ENCODE results near the gene ZC3H8.
"Not testable (repeated sequence)": the region's sequence is repeated elsewhere in the genome, so short reads cannot be mapped to it uniquely, and the experiment has no call there.

ZC3H8 gene

DNA sequence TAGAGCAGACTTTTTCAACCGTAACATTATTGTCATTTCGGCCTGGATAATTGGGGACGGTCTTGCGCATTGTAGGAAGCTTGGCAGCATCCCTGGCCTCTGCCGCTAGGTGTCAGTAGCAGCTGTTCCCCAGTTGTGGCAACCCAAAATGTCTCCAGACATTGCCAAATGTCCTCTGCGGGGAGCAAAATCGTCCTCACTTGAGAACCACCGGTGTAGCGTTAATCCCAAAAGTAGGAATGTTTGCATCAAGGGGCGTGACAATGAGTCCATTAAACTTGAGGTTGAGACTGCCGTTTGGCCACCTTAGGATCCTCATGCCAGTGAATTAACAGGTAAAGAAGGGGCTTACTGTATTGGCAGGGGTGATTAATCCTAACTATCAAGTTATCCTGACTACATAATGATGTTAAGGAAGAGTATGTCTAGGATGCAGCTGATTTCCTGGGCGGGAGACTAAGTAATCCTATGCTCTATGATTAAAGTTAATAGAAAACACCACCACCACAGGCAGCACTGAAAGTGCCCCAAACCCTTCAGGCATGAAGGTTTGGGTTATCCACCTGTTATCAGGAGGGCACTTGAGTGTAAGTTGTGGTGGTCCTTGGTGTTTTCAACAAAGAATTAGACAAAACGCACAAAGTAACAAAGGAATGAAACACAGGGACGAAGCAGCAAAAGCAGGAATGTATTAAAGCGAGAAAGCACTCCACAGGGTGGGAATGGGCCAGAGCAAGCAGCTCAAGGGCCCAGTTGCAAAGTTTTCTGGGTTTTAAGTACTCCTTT, 4.9 kb upstream of the ZC3H8 start:
- peak; percentile 67 to 78 for DNase-seq (ENCODE audit: low read depth in 2 of 2)

- no peak for DNase-seq (ENCODE audit: low read depth in 2 of 2)
Measured at GRCh38 chr2:112257575-112257974, 2.7 kb upstream of the ZC3H8 start.

- DNase-seq (ENCODE audit: low read depth in 2 of 2): no peak
Measured at GRCh38 chr2:112256654-112257053, 1.8 kb upstream of the ZC3H8 start.

GRCh38 chr2:112255875-112256274, 1.0 kb upstream of the ZC3H8 start:
- DNase-seq (ENCODE audit: low read depth in 2 of 2): no peak

DNA sequence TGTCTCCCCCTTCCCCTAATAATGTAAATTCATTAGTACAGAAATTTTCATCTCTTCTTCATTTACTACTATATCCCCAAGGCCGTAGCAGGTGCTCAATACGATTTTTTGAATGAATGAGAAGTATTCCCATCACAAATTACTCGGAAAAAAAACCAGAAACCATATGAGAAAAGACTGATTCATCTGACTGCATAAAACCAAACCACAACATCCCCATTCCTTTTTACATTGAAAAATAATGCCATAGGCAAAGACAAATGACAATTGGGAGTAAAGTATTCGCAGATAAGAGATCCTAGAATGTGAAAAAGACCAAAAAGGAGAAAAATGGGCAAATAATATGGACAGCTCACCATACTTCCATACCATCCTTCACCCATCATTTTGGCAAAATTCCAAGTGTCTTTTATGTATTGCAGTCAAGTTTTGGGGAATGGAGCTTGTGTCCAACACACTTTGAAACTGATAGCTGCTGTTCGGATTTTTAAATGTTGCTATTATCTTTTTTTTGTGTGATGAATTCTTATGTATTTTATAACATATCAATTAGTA, 1.5 kb downstream of the ZC3H8 start:
- no peak for DNase-seq (ENCODE audit: low read depth in 2 of 2)

GRCh38 chr2:112251271-112251670, 3.6 kb downstream of the ZC3H8 start:
- DNase-seq (ENCODE audit: low read depth in 2 of 2): no peak

GRCh38 chr2:112244854-112245253, 10.0 kb downstream of the ZC3H8 start:
- no peak for DNase-seq (ENCODE audit: low read depth in 2 of 2)

DNA sequence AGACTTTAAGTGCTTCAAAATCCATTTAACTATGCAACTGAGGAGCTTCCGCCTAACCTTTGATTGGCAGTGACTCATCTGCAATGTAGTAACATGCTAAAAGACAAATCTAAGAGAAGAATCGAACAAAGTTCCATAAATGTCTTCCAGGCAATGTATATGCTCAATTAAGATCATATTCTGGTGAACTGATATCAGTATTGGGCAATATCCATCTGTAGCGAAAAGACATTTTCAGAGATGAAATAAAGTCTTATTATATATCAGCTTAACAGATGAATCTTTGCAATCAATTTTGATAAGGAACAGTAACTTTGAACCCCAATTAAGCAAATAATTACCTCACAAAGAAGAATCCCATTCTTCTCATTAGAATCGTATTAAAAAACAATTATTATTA, 11.6 kb downstream of the ZC3H8 start:
- DNase-seq (ENCODE audit: low read depth in 2 of 2): no peak

GRCh38 chr2:112242384-112242783, 12.5 kb downstream of the ZC3H8 start:
- no peak for DNase-seq (ENCODE audit: low read depth in 2 of 2)

DNA sequence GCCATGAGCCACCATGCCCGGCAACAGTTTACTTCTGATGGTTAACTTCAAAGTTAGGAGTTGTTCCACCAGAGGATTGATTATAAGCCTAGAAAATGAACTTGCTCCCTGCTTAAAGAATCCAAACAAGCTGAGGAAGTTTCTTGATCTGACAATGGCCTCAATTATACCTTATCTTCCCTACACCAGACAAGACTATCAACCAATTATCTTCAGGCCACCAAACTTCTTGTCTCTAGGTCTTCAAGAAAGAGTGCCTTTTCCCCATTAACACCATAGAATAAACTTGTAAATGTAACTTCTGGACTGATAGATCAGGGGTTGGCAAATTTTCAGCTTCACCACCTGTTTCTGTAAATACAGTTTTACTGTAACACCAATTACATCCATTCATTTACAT, 15.0 kb downstream of the ZC3H8 start:
- no peak for DNase-seq (ENCODE audit: low read depth in 2 of 2)

GRCh38 chr2:112230371-112230770, 24.5 kb downstream of the ZC3H8 start:
- DNase-seq (ENCODE audit: low read depth in 2 of 2): no peak

DNA sequence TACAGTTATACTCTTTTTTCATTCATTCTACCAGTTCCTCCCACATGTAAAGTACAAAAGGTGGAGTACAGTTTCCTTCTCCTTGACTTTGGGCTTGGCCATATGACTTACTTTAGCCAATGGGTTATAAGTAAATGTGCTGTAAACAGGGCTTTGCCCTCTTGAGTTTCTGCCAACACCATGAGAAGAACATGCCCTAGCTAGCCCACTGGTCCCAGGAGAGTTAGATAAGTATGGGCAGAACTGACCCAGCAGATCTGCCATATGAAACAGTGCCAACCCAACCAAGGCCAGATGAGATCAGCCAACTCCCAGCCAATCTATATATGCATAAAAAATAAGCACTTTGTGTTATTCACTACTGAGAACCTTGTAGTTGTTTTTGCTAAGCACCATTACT, 25.5 kb downstream of the ZC3H8 start:
- no peak for DNase-seq (ENCODE audit: low read depth in 2 of 2)

GRCh38 chr2:112220831-112221230, 34.0 kb downstream of the ZC3H8 start:
- DNase-seq (ENCODE audit: low read depth in 2 of 2): no peak

DNA sequence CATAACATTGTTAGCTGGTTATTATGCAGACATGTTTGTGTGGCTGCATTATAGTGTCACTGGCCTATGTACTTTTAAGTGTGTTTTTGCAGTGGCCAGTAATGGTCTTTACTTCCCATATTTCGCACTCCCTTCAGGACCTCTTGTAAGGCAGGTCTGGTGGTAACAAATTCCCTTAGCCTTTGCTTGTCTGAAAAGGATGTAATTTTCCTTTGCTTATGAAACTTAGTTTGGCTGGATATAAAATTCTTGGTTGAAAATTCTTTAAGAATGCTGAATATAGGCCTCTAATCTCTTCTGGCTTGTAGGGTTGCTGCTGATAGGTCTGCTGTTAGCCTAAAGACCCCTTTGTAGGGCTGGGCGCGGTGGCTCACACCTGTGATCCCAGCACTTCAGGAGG, 34.7 kb downstream of the ZC3H8 start:
- DNase-seq (ENCODE audit: low read depth in 2 of 2): no peak

GRCh38 chr2:112217854-112218253, 37.0 kb downstream of the ZC3H8 start:
- no peak for DNase-seq (ENCODE audit: low read depth in 2 of 2)

DNA sequence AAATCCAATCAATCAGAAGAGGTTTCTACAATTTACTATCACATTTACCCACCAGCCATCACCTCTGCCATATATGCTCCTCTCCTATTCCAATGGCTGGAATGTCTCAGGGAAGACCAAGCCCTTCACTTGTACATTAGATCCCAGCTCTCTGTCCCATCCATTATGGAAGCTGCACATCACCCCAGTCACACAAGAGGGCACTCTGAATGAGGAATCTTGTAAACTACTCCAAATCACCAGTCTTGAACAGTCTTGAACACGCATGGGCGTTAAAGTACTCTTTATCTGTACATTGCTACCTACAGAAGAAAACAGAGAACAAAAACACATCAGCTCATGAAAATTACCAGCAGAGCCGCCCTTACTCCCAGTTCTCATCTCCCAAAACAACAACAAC, 38.7 kb downstream of the ZC3H8 start:
- no peak for DNase-seq (ENCODE audit: low read depth in 2 of 2)

- DNase-seq (ENCODE audit: low read depth in 2 of 2): not testable (repeated sequence)
Measured at GRCh38 chr2:112207905-112208304, 46.9 kb downstream of the ZC3H8 start.

- DNase-seq (ENCODE audit: low read depth in 2 of 2): no peak
Measured at GRCh38 chr2:112204411-112204810, 50.4 kb downstream of the ZC3H8 start.

- no peak for DNase-seq (ENCODE audit: low read depth in 2 of 2)
Measured at GRCh38 chr2:112201696-112202430, 53.0 kb downstream of the ZC3H8 start.

- DNase-seq (ENCODE audit: low read depth in 2 of 2): no peak
Measured at GRCh38 chr2:112199188-112199587, 55.7 kb downstream of the ZC3H8 start.

DNA sequence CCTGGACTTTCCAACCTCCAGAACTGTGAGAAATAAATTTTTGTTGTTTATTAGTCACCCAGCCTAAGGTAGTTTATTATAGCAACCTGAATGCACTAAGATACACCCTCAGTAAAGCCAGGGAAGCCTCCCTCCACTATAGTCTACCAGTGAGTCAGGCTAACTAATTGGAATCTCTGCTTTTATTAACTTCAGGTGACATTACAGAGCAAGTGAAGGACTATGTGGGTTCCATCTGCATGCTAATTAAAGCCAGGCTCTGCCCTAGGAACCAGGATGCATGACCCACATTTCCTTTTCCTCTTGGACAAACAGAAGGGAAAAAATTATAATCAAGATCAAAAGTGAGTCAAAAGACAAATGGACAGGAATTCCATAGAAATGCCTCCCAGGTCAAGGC, 56.1 kb downstream of the ZC3H8 start:
- DNase-seq (ENCODE audit: low read depth in 2 of 2): no peak

DNA sequence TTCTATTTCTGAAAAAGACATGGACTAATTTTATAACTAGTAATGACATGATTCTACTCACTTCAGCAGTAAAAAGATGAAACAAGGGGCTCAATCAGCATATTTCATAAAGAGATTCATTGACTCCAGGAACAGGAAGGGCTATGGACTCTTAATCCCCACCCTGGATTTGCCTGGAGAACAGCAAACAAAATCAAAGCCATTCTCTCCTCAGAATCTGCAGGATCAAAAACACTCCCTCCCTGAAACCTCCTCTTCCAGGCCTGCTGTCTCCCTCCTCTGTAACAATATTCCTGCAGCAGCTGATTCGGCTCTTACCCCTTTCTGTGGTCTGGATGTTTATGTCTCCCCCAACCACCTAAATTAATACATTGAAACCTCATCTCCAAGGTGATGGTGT, 57.0 kb downstream of the ZC3H8 start:
- DNase-seq (ENCODE audit: low read depth in 2 of 2): no peak

DNA sequence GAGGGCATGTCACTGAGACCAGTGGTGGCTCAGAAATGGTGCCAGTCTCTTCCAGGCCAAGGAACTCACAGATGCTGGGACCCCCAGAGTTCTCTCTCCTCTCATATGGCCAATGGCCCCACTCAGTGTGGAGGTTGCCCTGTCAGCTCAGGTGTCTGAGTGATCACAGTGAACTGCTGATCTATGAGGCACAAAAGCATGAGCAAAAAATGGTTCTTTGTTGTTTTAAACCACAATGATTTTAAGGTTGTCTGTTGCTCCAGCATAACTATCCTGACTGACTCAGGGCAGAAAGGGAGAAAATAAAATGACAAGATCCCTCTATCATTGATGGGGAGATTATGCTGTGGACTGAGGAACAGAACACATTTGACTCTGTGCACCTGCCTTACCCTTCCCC, 58.9 kb downstream of the ZC3H8 start:
- no peak for DNase-seq (ENCODE audit: low read depth in 2 of 2)

All from stimulated activated CD8-positive, alpha-beta memory T cell treated with anti-CD3 and anti-CD28 coated beads, Interleukin-2, amount 100 ng/mL, for 48 hours (primary cell).